Stimulated activated naive CD8-positive, alpha-beta T cell treated with anti-CD3 and anti-CD28 coated beads, Interleukin-15, amount 100 ng/mL, for 72 hours (primary cell): ENCODE data around the gene TMEM33.
"Not testable (repeated sequence)": the region's sequence is repeated elsewhere in the genome, so short reads cannot be mapped to it uniquely, and the experiment has no call there.

Source experiments
- ATAC-seq: fragments of 150-1000 bp; cut with Tn5 transposase; 2 replicates; pipeline ENCODE4 v1.10.0; 2021; ENCODE audit warnings: mild to moderate bottlenecking, moderate library complexity
- DNase-seq, 2 donors: peaks; one replicate each; pipeline ENCODE4 v3.0.0; 2021 to 2022
- H3K27ac Mint-ChIP-seq, 2 donors: one replicate each; pipeline ENCODE4 v1.8.0; 2022; ENCODE audit warnings: mild to moderate bottlenecking in 2 of 2, mixed read lengths in 2 of 2, moderate library complexity in 2 of 2
- H3K27me3 Mint-ChIP-seq: one replicate; pipeline ENCODE4 v1.8.0; 2022; ENCODE audit warnings: mixed read lengths
- H3K4me1 Mint-ChIP-seq: one replicate; pipeline ENCODE4 v1.8.0; 2022; ENCODE audit warnings: mild to moderate bottlenecking, mixed read lengths
- H3K4me3 Mint-ChIP-seq, 2 donors: one replicate each; pipeline ENCODE4 v1.8.0; 2022; ENCODE audit warnings: mild to moderate bottlenecking in 2 of 2, mixed read lengths in 2 of 2, moderate library complexity in 1 of 2
- H3K9me3 Mint-ChIP-seq, 2 donors: one replicate each; pipeline ENCODE4 v1.8.0; 2022; ENCODE audit warnings: mixed read lengths in 2 of 2

The TMEM33 gene

GRCh38 chr4:41934901-41935651, at the start of gene TMEM33:
Gene TMEM33 (plus strand): TSS chr4:41935429. CDS start chr4:41935485, 56 bp downstream.
- Mint-ChIP-seq H3K4me1 (peaks cover 40% of the 10 kb centered on the region), H3K27me3 (no peaks in the 10 kb centered on the region), H3K27ac (peak within 1 kb of the TSS; percentile 97 to 98), H3K4me3 (peak within 1 kb of the TSS; percentile 92 to 98), H3K9me3 (peaks cover 7 to 10% of the 10 kb centered on the region in 2 donors)
- DNase-seq (peak; percentile 64 to 72), ATAC-seq (peak; percentile 92)

GRCh38 chr4:41885456-41885855, 49.8 kb upstream of the TMEM33 start:
- DNase-seq (no peak), ATAC-seq (no peak)
- Mint-ChIP-seq H3K27me3 (peaks cover 30% of the 10 kb centered on the region), H3K27ac (no peak overlapping the region), H3K4me1 (peaks cover 19% of the 10 kb centered on the region), H3K9me3 (no peaks in the 10 kb centered on the region), H3K4me3 (no peak overlapping the region)

GRCh38 chr4:41887277-41887676, 48.0 kb upstream of the TMEM33 start:
- Mint-ChIP-seq H3K9me3 (no peaks in the 10 kb centered on the region), H3K27me3 (peaks cover 11% of the 10 kb centered on the region), H3K27ac (no peak overlapping the region), H3K4me1 (peaks cover 1% of the 10 kb centered on the region), H3K4me3 (no peak overlapping the region)
- no peak for DNase-seq
- ATAC-seq, result no peak

GRCh38 chr4:41887821-41888686, 47.2 kb upstream of the TMEM33 start:
- no peak overlapping the region for H3K27ac Mint-ChIP-seq
- no peaks in the 10 kb centered on the region for H3K4me1 Mint-ChIP-seq
- DNase-seq (no peak), ATAC-seq (no peak)
- H3K9me3 Mint-ChIP-seq, result no peaks in the 10 kb centered on the region
- peaks cover 9% of the 10 kb centered on the region for H3K27me3 Mint-ChIP-seq
- no peak overlapping the region for H3K4me3 Mint-ChIP-seq

GRCh38 chr4:41888687-41889074, 46.5 kb upstream of the TMEM33 start:
- DNase-seq (no peak), ATAC-seq (no peak)
- no peaks in the 10 kb centered on the region for H3K9me3 Mint-ChIP-seq
- H3K27ac Mint-ChIP-seq, result no peak overlapping the region
- H3K4me1 Mint-ChIP-seq, result no peaks in the 10 kb centered on the region
- no peak overlapping the region for H3K4me3 Mint-ChIP-seq
- peaks cover 9% of the 10 kb centered on the region for H3K27me3 Mint-ChIP-seq

GRCh38 chr4:41889317-41889716, 45.9 kb upstream of the TMEM33 start:
- Mint-ChIP-seq H3K9me3 (no peaks in the 10 kb centered on the region), H3K4me1 (no peaks in the 10 kb centered on the region), H3K4me3 (no peak overlapping the region), H3K27me3 (peaks cover 15% of the 10 kb centered on the region), H3K27ac (no peak overlapping the region)
- DNase-seq, result no peak
- no peak for ATAC-seq

GRCh38 chr4:41890085-41890484, 45.1 kb upstream of the TMEM33 start:
- H3K4me3 Mint-ChIP-seq, result no peak overlapping the region
- H3K27ac Mint-ChIP-seq, result no peak overlapping the region
- ATAC-seq (no peak), DNase-seq (no peak)
- H3K9me3 Mint-ChIP-seq, result no peaks in the 10 kb centered on the region
- no peaks in the 10 kb centered on the region for H3K4me1 Mint-ChIP-seq
- peaks cover 12% of the 10 kb centered on the region for H3K27me3 Mint-ChIP-seq

- peaks cover 9% of the 10 kb centered on the region for H3K27me3 Mint-ChIP-seq
- H3K4me3 Mint-ChIP-seq, result no peak overlapping the region
- H3K4me1 Mint-ChIP-seq, result no peaks in the 10 kb centered on the region
- no peak overlapping the region for H3K27ac Mint-ChIP-seq
- H3K9me3 Mint-ChIP-seq, result peaks cover 0 to 9% of the 10 kb centered on the region in 2 donors
- DNase-seq (no peak), ATAC-seq (no peak)
Measured at GRCh38 chr4:41896648-41897047, 38.6 kb upstream of the TMEM33 start.

- Mint-ChIP-seq H3K9me3 (peaks cover 6 to 15% of the 10 kb centered on the region in 2 donors), H3K27ac (no peak overlapping the region), H3K27me3 (peaks cover 9% of the 10 kb centered on the region), H3K4me1 (no peaks in the 10 kb centered on the region), H3K4me3 (no peak overlapping the region)
- DNase-seq (no peak), ATAC-seq (no peak)
Measured at GRCh38 chr4:41897698-41898097, 37.5 kb upstream of the TMEM33 start.

GRCh38 chr4:41909136-41909535, 26.1 kb upstream of the TMEM33 start:
- not testable (repeated sequence) for H3K27ac Mint-ChIP-seq

GRCh38 chr4:41912546-41912945, 22.7 kb upstream of the TMEM33 start:
- Mint-ChIP-seq H3K4me1 (peaks cover 8% of the 10 kb centered on the region), H3K9me3 (no peaks in the 10 kb centered on the region), H3K4me3 (no peak overlapping the region), H3K27me3 (no peaks in the 10 kb centered on the region), H3K27ac (no peak overlapping the region)
- no peak for ATAC-seq
- no peak for DNase-seq

More at GRCh38 chr4:41909136-41909535, 26.1 kb upstream of the TMEM33 start:
- not testable (repeated sequence) for ATAC-seq, H3K4me1 Mint-ChIP-seq, DNase-seq, H3K4me3 Mint-ChIP-seq
- Mint-ChIP-seq H3K27me3 (peaks cover 15% of the 10 kb centered on the region), H3K9me3 (peaks cover 7 to 13% of the 10 kb centered on the region in 2 donors)

GRCh38 chr4:41913509-41913908, 21.7 kb upstream of the TMEM33 start:
- H3K4me3 Mint-ChIP-seq, result no peak overlapping the region

GRCh38 chr4:41918278-41918677, 17.0 kb upstream of the TMEM33 start:
- Mint-ChIP-seq H3K4me3 (no peak overlapping the region), H3K9me3 (peaks cover 16 to 18% of the 10 kb centered on the region in 2 donors), H3K4me1 (peaks cover 7% of the 10 kb centered on the region), H3K27ac (no peak overlapping the region), H3K27me3 (peaks cover 15% of the 10 kb centered on the region)
- ATAC-seq, result no peak
- no peak for DNase-seq

More at GRCh38 chr4:41913509-41913908, 21.7 kb upstream of the TMEM33 start:
- peaks cover 8% of the 10 kb centered on the region for H3K4me1 Mint-ChIP-seq
- DNase-seq, result no peak
- H3K27ac Mint-ChIP-seq, result no peak overlapping the region
- no peaks in the 10 kb centered on the region for H3K27me3 Mint-ChIP-seq
- no peak for ATAC-seq
- no peaks in the 10 kb centered on the region for H3K9me3 Mint-ChIP-seq

GRCh38 chr4:41920416-41920815, 14.8 kb upstream of the TMEM33 start:
- peaks cover 16 to 25% of the 10 kb centered on the region in 2 donors for H3K9me3 Mint-ChIP-seq
- not testable (repeated sequence) for ATAC-seq, H3K4me3 Mint-ChIP-seq, H3K4me1 Mint-ChIP-seq, DNase-seq, H3K27ac Mint-ChIP-seq
- H3K27me3 Mint-ChIP-seq, result peaks cover 26% of the 10 kb centered on the region

- H3K4me1 Mint-ChIP-seq, result no peaks in the 10 kb centered on the region
Measured at GRCh38 chr4:41921476-41921875, 13.8 kb upstream of the TMEM33 start.

More at GRCh38 chr4:41921476-41921875, 13.8 kb upstream of the TMEM33 start:
- Mint-ChIP-seq H3K9me3 (peaks cover 16 to 25% of the 10 kb centered on the region in 2 donors), H3K4me3 (no peak overlapping the region), H3K27ac (no peak overlapping the region), H3K27me3 (peaks cover 26% of the 10 kb centered on the region)
- ATAC-seq (no peak), DNase-seq (no peak)
